ENCODE measurements around the gene CTNND2.

The CTNND2 gene

DNA sequence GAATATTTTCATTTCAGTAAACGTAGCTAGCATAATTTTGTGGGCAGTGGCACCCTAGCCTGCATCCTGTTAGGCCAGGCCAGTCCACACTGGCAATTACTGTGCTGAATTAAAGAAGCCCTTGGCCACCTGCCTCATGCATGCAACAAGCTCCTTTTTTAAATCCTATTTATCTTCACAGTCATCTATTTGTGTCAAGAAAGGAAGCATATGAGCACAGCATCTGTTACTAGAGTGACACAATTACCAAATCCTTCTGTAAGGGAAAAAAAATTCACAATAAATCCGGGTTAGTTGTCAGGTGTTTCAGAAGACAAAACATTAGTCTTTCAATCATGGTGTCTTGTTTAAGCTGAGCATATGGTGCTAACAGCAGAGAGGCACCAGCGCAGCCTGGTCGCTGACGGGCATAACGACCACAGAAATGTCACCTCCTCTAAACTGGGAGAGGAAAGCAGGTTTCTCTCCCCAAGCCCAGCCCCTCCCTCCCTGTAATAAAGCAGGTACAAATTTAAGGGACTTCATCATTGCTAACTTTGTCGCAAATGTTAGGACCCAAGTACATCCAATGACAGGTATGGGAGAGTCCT, 520.6 kb downstream of the CTNND2 start:
- H2BK120ac ChIP-seq (ENCODE audit: insufficient read depth, low read length, poor library complexity), result no peak overlapping the region
- H3K14ac ChIP-seq (ENCODE audit: low read length), result no peak overlapping the region
- H3K9ac ChIP-seq (ENCODE audit: low read length), result no peak overlapping the region
- H3K4me3 ChIP-seq (ENCODE audit: low read depth, low read length), result no peak overlapping the region
- H4K8ac ChIP-seq (ENCODE audit: low read depth, low read length), result no peak overlapping the region
- no peak overlapping the region for H2AK5ac ChIP-seq (ENCODE audit: low read length)
- no peak overlapping the region for H3K4ac ChIP-seq (ENCODE audit: low read depth, low read length)
- H3K27ac ChIP-seq (ENCODE audit: low read depth, low read length), result no peak overlapping the region
- H4K91ac ChIP-seq (ENCODE audit: low read depth, low read length), result no peak overlapping the region
- H3K36me3 ChIP-seq (ENCODE audit: control insufficient read depth in 1 of 2, insufficient read depth in 2 of 2, low read length in 2 of 2), result no peaks in the 10 kb centered on the region
- no peaks in the 10 kb centered on the region for H3K79me2 ChIP-seq (ENCODE audit: control insufficient read depth, insufficient read depth, low read length, poor library complexity)
- peaks cover 4% of the 10 kb centered on the region for H3K9me3 ChIP-seq (ENCODE audit: insufficient read depth, low read depth, low read length)
- no peak overlapping the region for H2BK12ac ChIP-seq (ENCODE audit: low read length)
- H3K18ac ChIP-seq (ENCODE audit: low read length), result no peak overlapping the region
- H3K4me2 ChIP-seq (ENCODE audit: low read length), result no peak overlapping the region
- DNase-seq, result no peak
- H3K4me1 ChIP-seq (ENCODE audit: control insufficient read depth in 1 of 2, insufficient read depth in 2 of 2, low read length in 2 of 2), result peaks cover 3 to 4% of the 10 kb centered on the region in 2 experiments
- H3K79me1 ChIP-seq (ENCODE audit: low read length), result no peaks in the 10 kb centered on the region
- H3K23ac ChIP-seq (ENCODE audit: low read length), result no peak overlapping the region
- H4K12ac ChIP-seq (ENCODE audit: low read depth, low read length), result no peak overlapping the region
- H3K27me3 ChIP-seq (ENCODE audit: insufficient read depth, low read length), result peaks cover 16% of the 10 kb centered on the region
- no peak overlapping the region for H2AFZ ChIP-seq (ENCODE audit: insufficient read depth, low read length, poor library complexity)
- no CpG with 5 or more reads among the region's 7 CpGs for WGBS (ENCODE audit: extremely low coverage, insufficient coverage, insufficient read length)
- H2BK5ac ChIP-seq (ENCODE audit: low read depth, low read length, poor library complexity), result no peak overlapping the region

DNA sequence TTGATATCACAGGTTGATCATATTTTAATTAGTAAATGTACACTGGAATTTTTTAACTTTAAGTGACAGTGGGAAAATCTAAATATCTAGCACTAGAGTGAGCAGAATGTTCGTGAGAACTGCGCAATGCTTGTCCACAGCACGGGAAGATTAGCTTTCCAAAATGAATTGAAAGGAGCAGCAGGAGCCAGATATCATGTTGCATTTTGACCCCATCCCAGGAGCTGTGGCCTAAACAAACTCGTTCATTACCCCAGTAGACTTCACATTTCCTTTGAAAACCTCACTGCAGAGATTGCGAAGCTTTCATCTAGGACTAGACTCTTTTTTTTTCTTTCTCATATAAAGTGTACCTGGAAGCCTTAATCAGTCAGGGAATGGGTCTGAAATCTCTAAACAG, 525.8 kb downstream of the CTNND2 start:
- no peak overlapping the region for H3K4me2 ChIP-seq (ENCODE audit: low read length)
- no CpG with 5 or more reads among the region's 5 CpGs for WGBS (ENCODE audit: extremely low coverage, insufficient coverage, insufficient read length)
- H2BK120ac ChIP-seq (ENCODE audit: insufficient read depth, low read length, poor library complexity), result no peak overlapping the region
- H3K79me1 ChIP-seq (ENCODE audit: low read length), result no peaks in the 10 kb centered on the region
- no peak for DNase-seq
- H2AFZ ChIP-seq (ENCODE audit: insufficient read depth, low read length, poor library complexity), result no peak overlapping the region
- no peaks in the 10 kb centered on the region for H3K36me3 ChIP-seq (ENCODE audit: control insufficient read depth in 1 of 2, insufficient read depth in 2 of 2, low read length in 2 of 2)
- no peak overlapping the region for H4K91ac ChIP-seq (ENCODE audit: low read depth, low read length)
- no peak overlapping the region for H2AK5ac ChIP-seq (ENCODE audit: low read length)
- no peak overlapping the region for H3K18ac ChIP-seq (ENCODE audit: low read length)
- H3K27me3 ChIP-seq (ENCODE audit: insufficient read depth, low read length), result no peaks in the 10 kb centered on the region
- H3K4me3 ChIP-seq (ENCODE audit: low read depth, low read length), result no peak overlapping the region
- no peak overlapping the region for H2BK5ac ChIP-seq (ENCODE audit: low read depth, low read length, poor library complexity)
- H3K4me1 ChIP-seq (ENCODE audit: control insufficient read depth in 1 of 2, insufficient read depth in 2 of 2, low read length in 2 of 2), result peaks cover 0 to 2% of the 10 kb centered on the region in 2 experiments
- H3K23ac ChIP-seq (ENCODE audit: low read length), result no peak overlapping the region
- no peak overlapping the region for H2BK12ac ChIP-seq (ENCODE audit: low read length)
- no peaks in the 10 kb centered on the region for H3K79me2 ChIP-seq (ENCODE audit: control insufficient read depth, insufficient read depth, low read length, poor library complexity)
- H3K27ac ChIP-seq (ENCODE audit: low read depth, low read length), result no peak overlapping the region
- no peak overlapping the region for H4K8ac ChIP-seq (ENCODE audit: low read depth, low read length)
- no peak overlapping the region for H3K9ac ChIP-seq (ENCODE audit: low read length)
- H3K4ac ChIP-seq (ENCODE audit: low read depth, low read length), result no peak overlapping the region
- no peak overlapping the region for H4K12ac ChIP-seq (ENCODE audit: low read depth, low read length)
- H3K14ac ChIP-seq (ENCODE audit: low read length), result no peak overlapping the region
- H3K9me3 ChIP-seq (ENCODE audit: insufficient read depth, low read depth, low read length), result no peaks in the 10 kb centered on the region

DNA sequence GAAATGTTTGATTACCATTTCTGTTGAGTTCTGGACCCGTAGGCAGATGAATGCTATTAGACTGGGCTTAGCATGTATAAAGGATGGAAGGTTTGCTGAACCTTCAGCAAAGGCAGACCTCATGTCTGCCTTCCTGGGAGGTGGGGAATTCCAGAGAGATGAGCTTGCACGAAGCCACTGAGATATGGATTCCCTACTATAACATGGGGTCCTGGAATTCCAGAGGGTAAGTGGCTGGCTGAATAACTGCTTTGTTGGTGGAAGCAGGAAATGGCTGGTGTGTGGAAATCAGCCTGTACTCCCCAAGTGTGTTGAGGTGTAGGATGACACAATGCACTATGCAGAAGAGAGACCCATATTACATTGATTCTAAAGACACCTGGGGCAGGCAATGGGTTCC, 526.4 kb downstream of the CTNND2 start:
- H4K91ac ChIP-seq (ENCODE audit: low read depth, low read length), result no peak overlapping the region
- H3K4me2 ChIP-seq (ENCODE audit: low read length), result no peak overlapping the region
- H3K18ac ChIP-seq (ENCODE audit: low read length), result no peak overlapping the region
- no peak overlapping the region for H4K12ac ChIP-seq (ENCODE audit: low read depth, low read length)
- H4K8ac ChIP-seq (ENCODE audit: low read depth, low read length), result no peak overlapping the region
- no peak overlapping the region for H2BK12ac ChIP-seq (ENCODE audit: low read length)
- no peak overlapping the region for H3K23ac ChIP-seq (ENCODE audit: low read length)
- no peaks in the 10 kb centered on the region for H3K79me1 ChIP-seq (ENCODE audit: low read length)
- no peak overlapping the region for H3K14ac ChIP-seq (ENCODE audit: low read length)
- H3K27me3 ChIP-seq (ENCODE audit: insufficient read depth, low read length), result no peaks in the 10 kb centered on the region
- H3K9ac ChIP-seq (ENCODE audit: low read length), result no peak overlapping the region
- H2AFZ ChIP-seq (ENCODE audit: insufficient read depth, low read length, poor library complexity), result no peak overlapping the region
- no peaks in the 10 kb centered on the region for H3K9me3 ChIP-seq (ENCODE audit: insufficient read depth, low read depth, low read length)
- H3K27ac ChIP-seq (ENCODE audit: low read depth, low read length), result no peak overlapping the region
- H3K36me3 ChIP-seq (ENCODE audit: control insufficient read depth in 1 of 2, insufficient read depth in 2 of 2, low read length in 2 of 2), result no peaks in the 10 kb centered on the region
- no CpG with 5 or more reads among the region's 2 CpGs for WGBS (ENCODE audit: extremely low coverage, insufficient coverage, insufficient read length)
- no peaks in the 10 kb centered on the region for H3K79me2 ChIP-seq (ENCODE audit: control insufficient read depth, insufficient read depth, low read length, poor library complexity)
- no peak overlapping the region for H2BK120ac ChIP-seq (ENCODE audit: insufficient read depth, low read length, poor library complexity)
- H3K4ac ChIP-seq (ENCODE audit: low read depth, low read length), result no peak overlapping the region
- peaks cover 0 to 2% of the 10 kb centered on the region in 2 experiments for H3K4me1 ChIP-seq (ENCODE audit: control insufficient read depth in 1 of 2, insufficient read depth in 2 of 2, low read length in 2 of 2)
- H2AK5ac ChIP-seq (ENCODE audit: low read length), result no peak overlapping the region
- no peak for DNase-seq
- no peak overlapping the region for H3K4me3 ChIP-seq (ENCODE audit: low read depth, low read length)
- H2BK5ac ChIP-seq (ENCODE audit: low read depth, low read length, poor library complexity), result no peak overlapping the region

DNA sequence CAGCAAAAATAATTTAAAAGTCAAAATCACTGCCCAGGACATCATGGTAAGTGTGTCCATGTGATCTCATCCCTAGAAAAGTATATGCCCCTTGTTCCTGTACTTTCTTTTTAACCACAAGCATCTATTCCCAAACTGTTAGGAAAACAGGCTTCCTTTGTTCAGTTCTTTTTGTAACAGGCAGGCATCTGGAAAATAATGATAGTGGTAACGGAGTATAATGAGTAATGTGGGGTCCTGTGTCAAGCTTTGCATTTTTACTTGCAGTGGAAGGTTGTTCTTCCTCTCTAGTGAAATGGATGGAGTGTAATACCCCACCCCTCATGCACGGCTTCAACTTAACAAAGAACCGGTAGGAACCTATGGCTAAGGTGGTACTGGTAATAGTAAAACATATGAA, 532.1 kb downstream of the CTNND2 start:
- Histone ChIP-seq H3K79me1 (ENCODE audit: low read length) (no peaks in the 10 kb centered on the region), H3K79me2 (ENCODE audit: control insufficient read depth, insufficient read depth, low read length, poor library complexity) (no peaks in the 10 kb centered on the region), H3K27ac (ENCODE audit: low read depth, low read length) (no peak overlapping the region), H2BK5ac (ENCODE audit: low read depth, low read length, poor library complexity) (no peak overlapping the region), H4K8ac (ENCODE audit: low read depth, low read length) (no peak overlapping the region), H4K12ac (ENCODE audit: low read depth, low read length) (no peak overlapping the region), H3K23ac (ENCODE audit: low read length) (no peak overlapping the region), H3K4me3 (ENCODE audit: low read depth, low read length) (no peak overlapping the region), H4K91ac (ENCODE audit: low read depth, low read length) (no peak overlapping the region), H3K36me3 (ENCODE audit: control insufficient read depth in 1 of 2, insufficient read depth in 2 of 2, low read length in 2 of 2) (no peaks in the 10 kb centered on the region), H3K18ac (ENCODE audit: low read length) (no peak overlapping the region), H3K14ac (ENCODE audit: low read length) (no peak overlapping the region), H2AFZ (ENCODE audit: insufficient read depth, low read length, poor library complexity) (no peak overlapping the region), H2AK5ac (ENCODE audit: low read length) (no peak overlapping the region), H3K27me3 (ENCODE audit: insufficient read depth, low read length) (no peaks in the 10 kb centered on the region), H3K9me3 (ENCODE audit: insufficient read depth, low read depth, low read length) (no peaks in the 10 kb centered on the region), H3K9ac (ENCODE audit: low read length) (no peak overlapping the region), H2BK120ac (ENCODE audit: insufficient read depth, low read length, poor library complexity) (no peak overlapping the region), H2BK12ac (ENCODE audit: low read length) (no peak overlapping the region), H3K4ac (ENCODE audit: low read depth, low read length) (no peak overlapping the region), H3K4me1 (ENCODE audit: control insufficient read depth in 1 of 2, insufficient read depth in 2 of 2, low read length in 2 of 2) (peaks cover 0 to 2% of the 10 kb centered on the region in 2 experiments), H3K4me2 (ENCODE audit: low read length) (no peak overlapping the region)
- no peak for DNase-seq
- WGBS (ENCODE audit: extremely low coverage, insufficient coverage, insufficient read length), result no CpG with 5 or more reads among the region's 3 CpGs
